Suprapubic skin (tissue), 4 donors: ENCODE data around the gene RTN4R.

Experiments used
- EP300 ChIP-seq: sonication (generic); formaldehyde crosslinking; IDR thresholded peaks from one replicate; pipeline ENCODE4 v1.6.1; 2017; ENCODE audit warnings: antibody characterized with exemption
- POLR2A ChIP-seq, 2 donors: fragments of 450-650 bp; IDR thresholded peaks; one replicate each; pipeline ENCODE4 v1.6.1; 2017; ENCODE audit warnings: antibody characterized with exemption in 2 of 2, mild to moderate bottlenecking in 2 of 2, moderate library complexity in 2 of 2
- POLR2AphosphoS5 ChIP-seq, 3 donors: sonication (generic); formaldehyde crosslinking; IDR thresholded peaks; one replicate each; pipeline ENCODE4 v1.6.1; 2017; ENCODE audit warnings: antibody characterized with exemption in 3 of 3
- TF ChIP-seq, protein P1 (sequence below), 2 donors: fragments of 200-600 bp in 1 of 2; fragments of 450-650 bp in 1 of 2; sonication (generic) in 1 of 2; IDR thresholded peaks; one replicate each; pipeline ENCODE4 v1.5.1; 2016 to 2019; ENCODE audit warnings: antibody characterized with exemption in 2 of 2, mild to moderate bottlenecking in 1 of 2, moderate library complexity in 1 of 2

- TF ChIP-seq, protein P1, sequence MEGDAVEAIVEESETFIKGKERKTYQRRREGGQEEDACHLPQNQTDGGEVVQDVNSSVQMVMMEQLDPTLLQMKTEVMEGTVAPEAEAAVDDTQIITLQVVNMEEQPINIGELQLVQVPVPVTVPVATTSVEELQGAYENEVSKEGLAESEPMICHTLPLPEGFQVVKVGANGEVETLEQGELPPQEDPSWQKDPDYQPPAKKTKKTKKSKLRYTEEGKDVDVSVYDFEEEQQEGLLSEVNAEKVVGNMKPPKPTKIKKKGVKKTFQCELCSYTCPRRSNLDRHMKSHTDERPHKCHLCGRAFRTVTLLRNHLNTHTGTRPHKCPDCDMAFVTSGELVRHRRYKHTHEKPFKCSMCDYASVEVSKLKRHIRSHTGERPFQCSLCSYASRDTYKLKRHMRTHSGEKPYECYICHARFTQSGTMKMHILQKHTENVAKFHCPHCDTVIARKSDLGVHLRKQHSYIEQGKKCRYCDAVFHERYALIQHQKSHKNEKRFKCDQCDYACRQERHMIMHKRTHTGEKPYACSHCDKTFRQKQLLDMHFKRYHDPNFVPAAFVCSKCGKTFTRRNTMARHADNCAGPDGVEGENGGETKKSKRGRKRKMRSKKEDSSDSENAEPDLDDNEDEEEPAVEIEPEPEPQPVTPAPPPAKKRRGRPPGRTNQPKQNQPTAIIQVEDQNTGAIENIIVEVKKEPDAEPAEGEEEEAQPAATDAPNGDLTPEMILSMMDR (IDR thresholded peaks at IDR 0.05) = no peak
- TF ChIP-seq POLR2A (IDR thresholded peaks at IDR 0.05) (no peak), EP300 (no peak), POLR2AphosphoS5 (IDR thresholded peaks at IDR 0.05) (no peak)
Observed at GRCh38 chr22:20204806-20205205, 63.3 kb downstream of the RTN4R start.
